NCI-H82 treated with DMSO at 0.1 percent for 48 hours (cell line): ENCODE measurements around the gene BLNK.

Experiments used
- DNase-seq: peaks from one replicate; lab custom pipeline; 2025; ENCODE audit not compliant: unreplicated experiment; lab: John Stamatoyannopoulos, UW

BLNK gene

DNA sequence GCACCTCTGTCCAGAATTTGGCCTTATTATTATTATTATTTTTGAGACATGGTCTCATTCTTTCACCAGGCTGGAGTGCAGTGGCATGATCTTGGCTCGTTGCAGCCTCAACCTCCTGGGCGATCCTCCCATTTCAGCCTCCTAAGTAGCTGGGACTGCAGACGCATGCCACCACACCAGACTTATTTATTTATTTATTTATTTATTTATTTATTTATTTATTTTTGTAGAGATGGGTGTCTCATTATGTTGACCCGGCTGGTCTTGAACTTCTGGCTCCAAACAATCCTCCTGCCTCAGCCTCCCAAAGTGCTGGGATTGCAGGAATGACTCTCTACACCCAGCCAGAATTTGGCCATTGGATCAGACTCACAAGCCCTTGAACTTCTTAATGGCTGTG lies 6.4 kb downstream of the BLNK start:
- no peak for DNase-seq

DNA sequence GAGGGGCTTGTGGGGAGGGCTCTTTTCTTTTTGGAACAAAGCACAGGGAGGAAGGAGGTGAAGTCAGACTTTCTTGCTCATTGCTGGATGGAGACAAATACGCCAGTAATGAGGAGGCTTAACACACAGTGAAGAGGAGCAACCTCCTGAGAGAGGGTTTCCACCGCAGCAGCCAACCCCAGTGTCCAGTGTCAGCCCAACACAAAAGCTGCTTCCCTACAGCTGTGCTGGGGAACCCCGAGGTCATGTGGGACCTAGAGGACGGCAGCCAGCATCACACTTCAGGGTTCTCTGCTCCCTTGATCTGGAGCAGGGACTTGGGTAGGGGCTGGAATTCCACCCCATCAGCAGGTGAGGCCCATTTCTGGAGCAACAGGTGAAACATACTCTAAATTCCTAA lies 7.7 kb downstream of the BLNK start:
- no peak for DNase-seq

DNA sequence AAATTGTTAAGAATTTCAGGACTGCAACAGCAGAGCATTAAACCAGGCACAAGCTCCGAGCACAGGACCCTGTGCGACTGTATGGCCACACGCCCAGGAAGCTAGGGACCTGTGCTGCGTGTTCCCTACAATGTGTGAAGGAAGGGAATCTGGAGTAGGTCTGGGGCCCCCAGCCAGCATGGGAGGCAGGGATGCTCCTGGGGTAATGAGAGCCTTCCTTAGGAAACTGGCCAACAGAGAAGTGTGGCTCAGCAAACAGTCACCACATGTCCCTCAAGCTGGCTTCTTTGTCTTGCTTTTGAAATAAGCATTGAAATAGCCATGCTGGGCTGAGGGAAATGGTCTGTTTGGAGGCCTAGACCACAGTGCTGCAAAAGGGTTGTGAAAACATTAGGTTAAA lies 8.2 kb downstream of the BLNK start:
- DNase-seq, result no peak

DNA sequence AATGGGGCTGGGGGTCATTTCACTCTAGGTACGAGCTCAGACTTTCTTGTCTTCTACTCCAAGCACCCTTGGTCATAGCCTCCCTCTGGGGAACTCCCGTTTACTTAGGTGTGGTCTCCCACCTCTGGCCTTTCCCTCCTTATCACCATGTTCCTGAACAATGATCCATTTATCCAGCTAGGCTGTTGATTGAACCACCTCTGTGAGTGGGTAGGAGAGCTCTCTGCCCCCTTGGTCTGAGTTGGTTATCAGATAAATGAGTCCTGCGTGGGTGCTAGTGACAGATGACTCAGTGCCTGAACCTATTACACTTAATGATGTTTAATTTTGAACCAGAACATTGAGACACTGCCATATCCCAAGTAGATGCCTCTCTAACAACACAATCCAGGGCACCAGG lies 9.4 kb downstream of the BLNK start:
- DNase-seq, result no peak

DNA sequence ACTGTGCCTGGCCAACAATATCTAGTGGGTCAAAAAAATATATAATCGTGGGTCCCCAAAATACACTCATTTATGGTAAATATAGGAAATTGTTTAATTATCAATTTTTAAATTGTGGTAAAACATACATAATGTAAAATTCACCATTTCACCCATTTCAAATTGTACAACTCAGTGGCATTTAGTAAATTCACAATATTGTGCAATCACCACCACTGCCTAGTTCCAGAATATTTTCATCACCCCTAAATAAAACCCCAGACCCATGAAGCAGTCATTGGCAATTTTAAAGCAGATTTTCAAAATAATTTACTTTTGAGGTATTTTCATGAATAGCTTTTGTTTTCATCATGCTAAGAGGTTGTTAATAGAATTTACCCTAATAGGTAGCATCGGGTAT lies 10.2 kb downstream of the BLNK start:
- no peak for DNase-seq

DNA sequence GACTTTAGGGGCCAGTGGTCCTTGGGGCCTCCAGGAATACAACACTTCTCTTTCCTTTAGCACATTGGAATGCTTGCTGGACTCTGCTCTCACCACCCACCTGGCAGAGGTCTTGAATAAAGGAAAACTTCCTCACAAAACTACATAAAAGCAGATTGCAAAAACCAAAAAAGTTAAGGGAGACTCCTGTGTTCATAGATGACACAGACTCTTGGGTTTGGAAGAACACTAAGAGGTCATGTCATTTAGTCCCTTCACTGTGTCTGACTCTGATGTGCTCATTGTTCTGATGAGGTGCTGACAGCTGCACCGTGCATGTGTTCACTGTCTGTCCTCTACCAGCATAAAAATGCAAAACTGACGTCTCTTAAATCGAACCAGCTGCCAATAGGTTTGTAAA lies 11.4 kb downstream of the BLNK start:
- no peak for DNase-seq

DNA sequence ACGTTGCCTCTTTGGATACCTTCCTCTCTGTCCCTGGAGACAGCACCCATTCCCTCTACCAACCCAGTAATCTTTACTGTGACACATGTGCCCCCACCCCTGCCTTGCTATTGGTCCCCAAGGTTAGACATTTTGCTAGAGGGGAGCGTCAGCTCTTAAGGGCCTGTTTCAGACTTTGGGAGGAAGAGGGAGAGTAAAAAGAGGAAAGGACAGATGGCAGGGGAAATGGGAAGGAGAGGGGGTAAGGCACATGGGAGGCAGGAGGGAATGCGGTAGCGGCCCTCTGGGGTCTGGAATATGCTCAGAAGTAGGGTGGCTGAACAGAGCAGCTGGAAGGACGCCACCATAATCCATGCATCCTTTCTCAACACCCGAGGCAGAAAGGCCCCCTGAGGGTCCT lies 12.2 kb downstream of the BLNK start:
- no peak for DNase-seq

DNA sequence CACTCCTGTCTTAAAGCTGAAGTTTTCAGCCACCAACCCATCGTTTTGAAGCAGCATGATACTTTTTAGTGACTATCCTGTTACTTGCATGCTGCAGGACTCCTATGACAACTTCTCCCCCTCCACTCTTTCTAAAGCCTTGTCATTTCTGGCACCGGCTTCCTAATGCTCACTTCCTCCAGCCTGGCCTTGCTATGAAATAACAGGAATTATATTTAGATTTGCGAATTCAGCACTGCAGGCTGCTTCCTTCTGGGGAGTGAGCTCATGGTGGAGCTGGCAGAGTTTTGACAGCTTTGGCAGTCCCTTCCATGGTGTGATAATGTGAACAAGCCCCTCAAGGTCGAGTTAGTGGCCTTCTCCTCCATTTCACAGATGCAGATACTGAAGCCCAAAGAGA lies 13.4 kb downstream of the BLNK start:
- no peak for DNase-seq

DNA sequence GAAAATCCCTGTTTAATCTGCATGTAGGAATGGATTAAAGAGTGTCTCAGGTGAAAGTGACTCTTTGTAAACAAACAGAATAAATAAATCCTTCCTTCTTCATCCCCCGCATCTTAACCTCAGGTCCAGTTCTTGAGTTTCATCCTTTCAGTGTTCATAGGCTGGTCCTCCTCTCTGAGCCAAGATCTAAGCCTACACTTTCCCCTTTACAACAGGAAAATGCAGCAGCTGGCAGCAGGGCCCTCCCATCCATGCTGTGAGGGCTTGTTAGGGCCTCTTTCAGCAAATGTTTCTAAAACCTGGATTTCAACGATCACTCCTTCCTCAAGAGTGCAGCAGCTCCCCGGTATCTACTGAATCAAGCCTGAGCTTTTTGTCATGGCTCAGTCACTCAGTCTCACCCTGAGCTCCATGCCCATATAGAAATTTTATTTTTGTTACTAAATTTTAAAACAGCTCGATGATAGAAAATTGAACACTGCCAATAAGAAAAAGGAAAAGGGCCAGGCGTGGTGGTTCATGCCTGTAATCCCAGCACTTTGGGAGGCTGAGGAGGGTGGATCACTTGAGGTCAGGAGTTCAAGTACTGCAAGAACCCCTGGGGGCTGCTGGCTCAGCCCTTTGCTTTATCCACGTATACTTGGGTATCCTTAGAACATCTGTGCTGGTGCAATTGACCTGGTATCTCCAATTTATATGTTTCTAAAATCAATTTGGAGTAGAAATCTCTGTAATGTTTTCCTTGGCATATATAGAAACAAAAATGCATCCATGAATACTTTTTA lies 15.6 kb downstream of the BLNK start:
- no peak for DNase-seq

DNA sequence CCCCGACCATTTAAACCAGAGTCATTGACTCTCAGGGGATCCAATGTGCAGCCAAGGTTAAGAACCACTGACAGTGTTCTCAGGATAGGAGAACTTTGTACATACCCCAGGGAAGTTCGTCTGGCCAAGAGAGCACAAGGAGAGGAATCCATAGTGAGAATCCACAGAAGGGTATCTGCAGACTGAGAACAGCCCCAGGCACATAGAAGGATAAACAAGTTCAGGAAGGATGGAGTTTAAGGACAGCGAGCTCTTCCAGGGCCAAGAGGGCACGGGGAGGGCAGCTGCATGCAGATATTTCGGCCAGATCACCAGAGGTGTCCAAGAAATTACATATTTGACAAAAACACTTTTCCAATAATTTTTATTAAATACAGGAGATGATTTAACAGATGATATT lies 16.4 kb downstream of the BLNK start:
- no peak for DNase-seq

DNA sequence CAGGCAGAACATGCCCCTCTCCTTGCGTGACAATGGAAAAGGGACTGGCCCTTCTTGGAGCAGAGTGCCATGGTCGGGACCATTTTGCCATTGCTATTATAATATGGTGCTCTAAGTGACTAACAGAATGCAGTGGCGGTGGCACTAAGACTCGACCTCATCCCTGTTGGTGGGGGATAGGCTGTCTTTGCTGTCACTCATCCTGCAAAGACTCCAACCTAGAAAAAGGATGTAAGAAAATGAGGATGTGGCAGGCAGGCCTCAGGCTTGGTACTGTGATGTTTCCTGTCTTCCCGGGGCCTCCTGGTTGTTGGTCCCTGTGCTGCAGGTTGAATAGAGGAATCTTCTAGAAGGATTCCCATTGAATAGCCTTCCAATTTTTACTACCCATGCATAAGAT lies 18.6 kb downstream of the BLNK start:
- DNase-seq, result no peak

DNA sequence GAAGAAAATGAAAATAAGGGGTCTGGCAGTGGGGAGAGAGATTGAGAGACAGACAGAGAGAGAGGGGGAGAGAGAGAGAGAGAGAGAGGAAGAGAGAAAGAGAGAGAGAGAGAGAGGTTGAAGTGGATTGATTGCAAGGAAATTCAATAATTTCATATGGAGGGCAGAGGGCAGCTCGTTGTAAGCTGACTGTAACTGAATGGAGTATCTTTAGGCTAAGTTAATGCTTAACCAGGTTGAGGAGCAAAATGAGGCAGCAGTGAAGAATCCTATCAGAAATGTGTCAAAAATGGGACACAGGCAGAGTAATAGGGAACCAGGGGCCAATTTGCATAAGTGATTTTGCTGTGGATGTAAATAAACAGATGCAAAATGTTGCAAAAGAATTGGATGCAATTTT lies 21.0 kb downstream of the BLNK start:
- no peak for DNase-seq

DNA sequence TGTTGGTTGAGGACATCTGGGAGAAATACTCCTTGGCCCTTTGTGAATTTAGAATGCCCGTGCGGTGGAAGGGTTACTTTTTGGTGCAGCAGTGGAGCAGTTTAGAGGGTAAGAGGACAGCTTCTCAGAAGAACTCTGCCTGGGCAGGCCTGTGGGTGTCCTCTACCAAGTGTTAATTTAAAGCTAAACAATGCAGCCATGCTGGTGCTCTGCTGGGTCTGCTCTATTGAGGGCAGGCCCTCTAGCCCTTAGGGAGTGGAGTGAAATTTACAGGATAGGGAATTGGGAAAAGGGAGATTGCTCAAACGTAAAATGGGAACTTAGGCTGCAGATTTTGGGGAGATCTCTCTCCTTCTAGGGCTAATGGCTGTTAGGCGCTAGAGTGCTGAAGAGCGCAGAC lies 22.1 kb downstream of the BLNK start:
- no peak for DNase-seq

DNA sequence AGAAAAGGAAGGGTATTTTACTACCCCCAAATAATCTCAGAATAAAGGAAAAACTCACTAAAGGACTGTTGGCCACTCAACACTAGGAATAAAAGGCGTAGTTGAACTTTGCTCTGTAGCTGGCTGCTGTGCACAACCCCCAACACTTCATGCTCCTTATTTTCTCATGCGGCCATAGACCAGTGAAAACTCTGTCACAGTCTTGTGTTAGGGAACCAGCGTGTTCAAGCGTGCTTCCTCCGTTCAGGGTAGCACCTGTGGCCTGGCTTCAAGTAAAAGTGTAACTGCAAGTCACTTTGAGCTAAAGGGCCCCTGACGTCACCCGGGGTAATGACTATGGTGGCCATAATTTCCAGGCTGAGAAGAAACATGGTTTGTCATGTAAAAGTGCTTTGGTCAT lies 27.0 kb downstream of the BLNK start:
- DNase-seq, result no peak

DNA sequence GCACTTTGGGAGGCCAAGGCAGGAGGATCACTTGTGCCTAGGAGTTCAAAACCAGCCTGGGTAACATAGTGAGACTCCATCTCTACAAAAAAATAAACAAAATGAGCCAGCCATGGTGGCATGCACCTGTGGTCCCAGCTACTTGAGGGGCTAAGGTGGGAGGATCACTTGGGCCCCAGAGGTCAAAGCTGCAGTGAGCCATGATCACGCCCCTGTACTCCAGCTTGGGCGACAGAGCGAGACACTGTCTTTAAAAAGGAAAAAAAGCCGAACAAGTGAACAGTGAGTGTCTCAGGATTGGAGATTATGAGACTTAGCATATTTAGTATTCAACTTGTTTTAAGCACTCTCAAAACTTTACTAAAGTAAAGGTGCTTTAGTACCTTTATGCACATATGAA lies 28.1 kb downstream of the BLNK start:
- no peak for DNase-seq

DNA sequence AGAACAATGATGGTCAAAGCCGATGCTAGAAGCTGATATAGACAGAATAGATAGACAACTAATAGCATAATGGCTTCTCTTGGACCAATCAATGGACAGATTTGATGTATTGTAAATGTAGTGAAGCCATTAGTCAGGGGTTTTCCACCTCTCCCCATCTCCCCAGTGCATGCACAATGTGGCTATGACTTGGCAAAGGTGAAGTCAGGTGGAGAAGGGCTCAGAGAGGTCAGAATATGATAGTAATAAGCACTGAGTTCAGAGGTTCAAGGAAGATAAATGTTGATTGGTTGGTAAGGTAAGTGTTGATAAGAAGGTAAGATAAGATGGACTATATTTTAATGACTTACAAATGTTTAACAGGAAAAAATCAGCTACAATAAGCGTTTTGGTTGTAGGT lies 28.5 kb downstream of the BLNK start:
- DNase-seq, result no peak

DNA sequence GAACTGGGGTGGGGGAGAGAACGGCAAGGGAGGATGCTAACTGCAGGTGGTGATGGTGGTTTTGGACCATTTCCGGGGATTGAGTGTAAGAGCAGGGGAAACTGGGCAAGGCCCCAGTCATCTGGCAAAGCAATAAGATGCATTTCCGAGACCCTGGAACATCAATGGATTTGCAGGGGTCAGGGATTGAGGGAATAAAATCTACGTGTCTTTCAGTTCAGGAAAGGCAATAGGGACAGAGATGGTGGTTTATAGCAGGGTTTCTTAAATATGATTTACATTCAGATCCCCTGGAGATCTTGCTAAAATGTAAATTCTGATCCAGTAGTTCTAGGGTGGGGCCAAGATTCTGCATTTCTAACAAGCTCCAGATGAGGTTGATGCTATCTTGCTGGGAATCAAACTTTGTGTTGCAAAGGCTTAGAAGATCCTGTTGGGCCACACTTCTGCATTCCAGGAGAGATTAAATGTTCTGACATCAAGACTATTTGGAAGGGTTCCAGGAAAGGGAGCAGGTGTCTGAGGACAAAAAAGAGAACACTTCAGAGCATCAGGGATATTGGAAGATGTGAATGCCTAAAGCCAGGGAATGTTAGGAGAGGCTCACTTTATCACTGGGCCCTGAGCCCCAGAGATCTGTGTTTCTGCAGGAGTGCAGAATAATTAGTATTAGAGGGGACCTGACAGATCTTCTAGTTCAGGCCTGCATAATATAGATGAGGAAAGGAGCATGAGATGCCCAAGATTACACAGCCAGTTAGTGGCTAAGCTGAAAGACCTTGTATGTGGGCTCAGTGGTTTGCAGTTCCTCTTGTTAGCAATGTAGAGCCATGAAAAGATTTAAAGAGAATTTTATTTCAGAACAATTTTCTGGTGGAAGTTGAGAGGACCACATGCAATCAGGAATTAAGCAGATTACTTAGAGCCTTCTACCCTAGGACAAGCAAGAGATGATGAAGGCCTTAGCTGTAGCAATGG lies 32.4 kb downstream of the BLNK start:
- no peak for DNase-seq

DNA sequence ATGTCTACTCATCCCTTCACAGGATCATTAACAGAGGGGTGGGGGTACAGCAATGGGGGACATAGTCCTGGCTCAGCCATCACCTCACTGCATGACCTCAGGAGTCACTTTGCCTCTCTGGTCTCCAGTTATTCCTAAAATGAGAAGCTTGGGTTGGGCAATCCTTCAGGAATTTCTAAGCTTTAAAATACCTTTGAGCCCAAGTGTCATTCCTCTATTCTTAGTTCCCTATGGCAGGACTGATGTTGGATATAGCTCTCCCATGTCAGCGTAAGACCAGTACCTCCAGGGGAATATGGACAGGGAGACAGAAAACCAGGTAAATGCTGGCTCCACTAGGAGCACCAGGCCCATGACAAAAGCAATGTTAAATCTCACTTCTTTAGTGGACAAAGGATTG lies 34.5 kb downstream of the BLNK start:
- no peak for DNase-seq

DNA sequence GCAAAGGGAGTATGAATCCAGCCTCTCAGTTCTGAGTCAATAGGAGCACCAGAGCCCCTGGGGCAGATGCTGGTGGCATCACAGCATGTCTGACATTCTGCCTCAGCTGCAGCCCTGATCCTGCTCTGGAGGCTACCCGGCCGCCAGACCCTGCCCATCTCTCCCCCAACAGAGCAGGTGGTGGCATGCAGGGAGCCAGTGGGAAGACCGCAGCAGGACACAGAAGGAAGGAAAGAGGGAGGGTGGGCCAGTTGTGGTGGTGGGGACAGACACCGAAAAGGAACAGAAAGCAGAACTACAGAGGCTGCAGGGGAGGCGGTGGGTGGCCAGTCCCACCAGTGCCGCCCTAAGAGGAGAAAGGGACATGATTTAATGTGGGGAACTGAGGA lies 35.3 kb downstream of the BLNK start:
- no peak for DNase-seq

DNA sequence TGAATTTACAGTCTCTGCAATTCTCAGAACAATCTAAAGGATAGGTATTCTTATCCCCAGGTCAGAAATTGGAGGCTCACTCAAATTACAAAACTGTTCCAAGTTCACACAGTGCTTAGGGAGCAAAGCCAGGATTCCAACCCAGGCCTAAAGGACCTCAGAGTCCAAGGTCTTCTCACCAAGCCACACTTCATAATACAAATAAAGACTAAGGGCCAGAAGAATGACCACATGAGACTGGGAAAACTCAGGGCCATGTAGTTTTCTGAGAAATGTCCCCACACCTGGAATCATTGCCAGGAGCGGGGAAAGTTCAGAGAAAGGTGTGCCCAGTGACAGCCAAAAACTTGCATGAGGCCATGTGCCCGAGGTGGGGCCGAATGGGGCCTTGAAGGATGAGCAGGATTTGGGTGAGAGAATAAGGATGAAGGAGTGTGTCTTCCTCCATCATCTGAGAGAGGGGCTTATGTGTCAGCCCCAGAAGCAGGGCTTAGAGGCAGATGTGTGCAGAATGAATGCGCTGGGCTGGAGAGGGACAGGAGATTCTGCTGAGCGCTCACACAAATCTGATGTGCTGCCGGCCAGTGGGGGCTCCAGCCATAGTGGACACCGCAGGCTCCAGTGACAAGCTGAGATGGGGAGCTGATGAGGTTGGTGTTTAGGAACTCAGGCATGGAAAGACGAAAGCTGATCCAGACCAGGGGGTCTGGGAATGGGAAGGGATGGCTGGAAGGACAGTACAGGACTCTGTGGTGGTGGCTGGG lies 35.9 kb downstream of the BLNK start:
- no peak for DNase-seq

DNA sequence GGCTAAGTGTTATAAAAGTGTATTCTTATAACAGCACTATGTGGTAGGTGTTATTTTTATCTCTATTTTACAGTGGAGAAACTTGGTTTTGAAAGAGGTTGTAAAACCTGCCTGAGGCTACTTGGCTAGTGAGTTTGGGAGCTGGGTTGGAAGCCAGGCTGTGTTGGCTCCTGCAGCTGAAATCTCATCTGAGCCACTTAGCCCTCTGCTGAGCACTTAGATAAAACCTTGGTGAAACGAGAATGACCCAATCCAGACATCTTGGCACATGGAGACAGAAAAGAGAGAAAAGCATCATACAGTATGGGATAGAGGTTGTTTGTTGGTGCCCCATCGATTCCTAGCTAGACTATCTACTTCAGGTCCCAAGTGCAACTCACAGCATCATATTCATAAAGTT lies 37.4 kb downstream of the BLNK start:
- no peak for DNase-seq

DNA sequence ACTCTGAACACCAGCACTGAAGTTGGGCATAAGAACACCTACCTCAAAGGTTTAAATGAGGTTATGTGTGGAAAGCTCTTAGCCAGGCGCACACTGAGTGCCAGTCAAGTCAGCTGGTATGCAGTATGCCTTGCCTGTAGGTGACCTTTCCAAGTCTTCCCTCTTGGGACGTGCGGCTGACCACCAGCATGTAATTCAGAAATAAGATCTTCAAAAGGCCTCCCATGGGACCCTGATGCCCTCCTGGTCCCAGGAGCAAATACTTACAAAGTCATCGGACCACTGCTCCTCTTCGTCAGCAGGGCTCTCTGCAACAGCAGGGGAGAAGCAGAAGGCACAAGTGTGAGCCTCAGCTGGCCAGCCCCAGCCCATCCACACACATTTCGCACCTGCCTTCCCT lies 40.8 kb downstream of the BLNK start:
- DNase-seq, result no peak
